Transverse colon (tissue), 4 donors: ENCODE data around the gene TAPT1. TPM values are rescaled to one million over a fixed set of nuclear protein-coding genes. Genes with fewer than 3 reads are reported as not detected.

ENCODE experiments used
- DNase-seq: peaks from one replicate; pipeline ENCODE4 v3.0.0-alpha.2; 2019
- H3K27ac ChIP-seq, 4 donors: fragments of 200-600 bp; sonication (generic); 2 replicates each; pipeline ENCODE4 v1.5.1; 2016 to 2018; ENCODE audit warnings: inconsistent platforms in 4 of 4
- H3K27me3 ChIP-seq: fragments of 200-600 bp; sonication (generic); 2 replicates; pipeline ENCODE4 v1.5.1; 2017; ENCODE audit warnings: inconsistent platforms
- H3K36me3 ChIP-seq, 4 donors: fragments of 200-600 bp; sonication (generic); 2 replicates each; pipeline ENCODE4 v1.5.1; 2017 to 2019; ENCODE audit warnings: inconsistent platforms in 4 of 4
- H3K4me1 ChIP-seq, 4 donors: fragments of 200-600 bp; sonication (generic); 2 replicates each; pipeline ENCODE4 v1.5.1; 2017 to 2020; ENCODE audit warnings: inconsistent platforms in 4 of 4
- H3K4me3 ChIP-seq, 4 donors: fragments of 200-600 bp; sonication (generic); 1 replicate in 1 of 4; 2 replicates in 3 of 4; pipeline versions ENCODE4 v1.5.1 to v1.6.1; 2017 to 2019; ENCODE audit warnings: inconsistent platforms in 4 of 4
- H3K9me3 ChIP-seq, 2 donors: fragments of 200-600 bp; sonication (generic); 2 replicates each; pipeline ENCODE4 v1.5.1; 2017 to 2019; ENCODE audit warnings: inconsistent platforms in 2 of 2
- CTCF ChIP-seq, 5 experiments: fragments of 200-600 bp in 3 of 5; fragments of 450-650 bp in 2 of 5; sonication (generic) in 3 of 5; IDR thresholded peaks; 1 replicate in 2 of 5; 2 replicates in 3 of 5; pipeline ENCODE4 v1.5.1; 2016 to 2017; ENCODE audit warnings: antibody characterized with exemption in 5 of 5, inconsistent platforms in 3 of 5, mild to moderate bottlenecking in 2 of 5, moderate library complexity in 1 of 5
- EP300 ChIP-seq: sonication (generic); formaldehyde crosslinking; IDR thresholded peaks from one replicate; pipeline ENCODE4 v1.6.1; 2017; ENCODE audit warnings: antibody characterized with exemption, low read depth
- POLR2A ChIP-seq: fragments of 450-650 bp; IDR thresholded peaks from one replicate; pipeline ENCODE4 v1.6.1; 2016; ENCODE audit warnings: antibody characterized with exemption, mild to moderate bottlenecking, moderate library complexity
- POLR2AphosphoS5 ChIP-seq, 3 donors: sonication (generic); formaldehyde crosslinking; IDR thresholded peaks; one replicate each; pipeline ENCODE4 v1.6.1; 2016; ENCODE audit warnings: antibody characterized with exemption in 3 of 3
- WGBS, 2 donors: methylation state at CpG; one replicate each; pipeline ENCODE4 v1.1.5; 2018; ENCODE audit warnings: low coverage in 1 of 2; 5-methylcytosine and 5-hydroxymethylcytosine counted together
- in situ Hi-C, 4 donors: fragments of 200-750 bp; cut with MboI; loops; one replicate each; pipeline versions ENCODE4 v1.15.0 to v1.15.1; 2017; ENCODE audit warnings: low sequenced_read_pairs in 3 of 4, low pct_ligation_motif_present in 1 of 4, low pct_unique_long_range_greater_than_20kb in 1 of 4
- intact Hi-C: fragments of 100-400 bp; cut with DNase I; formaldehyde crosslinking; loops from one replicate; pipeline ENCODE4 v1.15.1; 2023; ENCODE audit warnings: low total_unique reads
- total RNA-seq, 4 donors: library from RNA; depleted of rRNA; stranded (reverse); fragments of >200 nt; gene quantifications; one replicate each; pipeline ENCODE4 v1.1.0, GENCODE V29; 2016

TAPT1 gene
- total RNA-seq, 4 donors from 2014 or later: 21.5 to 54.6 (median 29.8) TPM

- no peak for TF ChIP-seq EP300
- peak in 1 of 3 donors; percentile 65 for TF ChIP-seq POLR2AphosphoS5 (IDR thresholded peaks at IDR 0.05)
- peak; percentile 10 for TF ChIP-seq POLR2A
- no peak for TF ChIP-seq CTCF (IDR thresholded peaks at IDR 0.05)
- in situ Hi-C loops: no loop called here
- peak overlapping the region in 1 of 4 donors; percentile 10 for H3K4me3 ChIP-seq
- peaks cover 0 to 63% (median 27%) of the 10 kb centered on the region in 4 donors for H3K4me1 ChIP-seq
- peak; percentile 83 for DNase-seq
- H3K27me3 ChIP-seq: no peaks in the 10 kb centered on the region
- intact Hi-C loops: no loop called here
- peak overlapping the region; percentile 67 to 82 (median 81) for H3K27ac ChIP-seq
- H3K9me3 ChIP-seq: no peaks in the 10 kb centered on the region
- H3K36me3 ChIP-seq: no peaks in the 10 kb centered on the region
- 27% methylated on average over 3 of the region's 3 CpGs; no CpG with 5 or more reads in 1 of the 2 donors for WGBS, 2 donors
Observed at GRCh38 chr4:16158504-16158852, 67.8 kb downstream of the TAPT1 start.

GRCh38 chr4:16157609-16158503, 68.4 kb downstream of the TAPT1 start:
- peaks cover 0 to 63% (median 27%) of the 10 kb centered on the region in 4 donors for H3K4me1 ChIP-seq
- TF ChIP-seq EP300: no peak

GRCh38 chr4:16155528-16156169, 70.6 kb downstream of the TAPT1 start:
- in situ Hi-C loops (no loop called here), intact Hi-C loops (no loop called here)
- Histone ChIP-seq H3K27ac (no peak overlapping the region), H3K4me1 (peaks cover 0 to 49% (median 26%) of the 10 kb centered on the region in 4 donors), H3K36me3 (no peaks in the 10 kb centered on the region), H3K27me3 (no peaks in the 10 kb centered on the region), H3K9me3 (no peaks in the 10 kb centered on the region), H3K4me3 (no peak overlapping the region)
- 59 to 64% methylated on average over 6 to 9 of the region's 9 CpGs for WGBS, 2 donors
- TF ChIP-seq EP300 (no peak), CTCF (IDR thresholded peaks at IDR 0.05) (no peak), POLR2AphosphoS5 (IDR thresholded peaks at IDR 0.05) (no peak), POLR2A (no peak)
- DNase-seq: no peak

More at GRCh38 chr4:16157609-16158503, 68.4 kb downstream of the TAPT1 start:
- no peaks in the 10 kb centered on the region for H3K27me3 ChIP-seq
- DNase-seq: no peak
- H3K9me3 ChIP-seq: no peaks in the 10 kb centered on the region
- in situ Hi-C loops: no loop called here
- WGBS, 2 donors: 33 to 59% methylated on average over 6 to 14 of the region's 14 CpGs
- peak overlapping the region; percentile 67 to 82 (median 81) for H3K27ac ChIP-seq
- no peak overlapping the region for H3K4me3 ChIP-seq
- no peaks in the 10 kb centered on the region for H3K36me3 ChIP-seq
- intact Hi-C loops: no loop called here

- Histone ChIP-seq H3K36me3 (no peaks in the 10 kb centered on the region), H3K27me3 (no peaks in the 10 kb centered on the region), H3K4me1 (peaks cover 0 to 37% (median 20%) of the 10 kb centered on the region in 4 donors), H3K27ac (no peak overlapping the region), H3K4me3 (no peak overlapping the region), H3K9me3 (no peaks in the 10 kb centered on the region)
- no peak for TF ChIP-seq EP300
- no peak for TF ChIP-seq CTCF (IDR thresholded peaks at IDR 0.05)
- DNase-seq: no peak
- 91 to 93% methylated on average over 3 of the region's 3 CpGs for WGBS, 2 donors
- intact Hi-C loops: no loop called here
- in situ Hi-C loops: no loop called here
Observed at GRCh38 chr4:16154451-16154850, 71.8 kb downstream of the TAPT1 start.
